T-helper 2 cell treated with Interferon-gamma antibody and Interleukin-4, amounts not matched to agents 100 ng/mL and 5 ng/mL, for 36 hours (primary cell): ENCODE measurements around the gene GBA2. TPM values are rescaled to one million over a fixed set of nuclear protein-coding genes. Genes with fewer than 3 reads are reported as not detected.

Experiments used
- intact Hi-C: fragments of 100-400 bp; cut with micrococcal nuclease; formaldehyde crosslinking; loops from one replicate; pipeline ENCODE4 v1.15.1; 2023
- total RNA-seq: library from RNA; stranded (reverse); gene quantifications from 2 replicates; pipeline ENCODE4 v1.2.3, GENCODE V29; 2022

The GBA2 gene
- total RNA-seq, 1 donor from 2014 or later: 62.3 TPM

GRCh38 chr9:35740243-35740642, 8.8 kb downstream of the GBA2 start:
- intact Hi-C loops: no loop called here

GRCh38 chr9:35738924-35739323, 10.1 kb downstream of the GBA2 start:
- intact Hi-C loops: no loop called here

- intact Hi-C loops: no loop called here
Measured at GRCh38 chr9:35738186-35738585, 10.8 kb downstream of the GBA2 start.

- intact Hi-C loops: no loop called here
Measured at GRCh38 chr9:35737143-35737542, 11.9 kb downstream of the GBA2 start.

GRCh38 chr9:35736201-35736633, 12.8 kb downstream of the GBA2 start:
- intact Hi-C loops: loop anchor here (1.0 kb wide), 2 partner anchors 13 to 146 kb away; partner anchors contain the start of genes GBA2 and RGP1

GRCh38 chr9:35734096-35734495, 14.9 kb downstream of the GBA2 start:
- intact Hi-C loops: loop anchor here (5.0 kb wide), 2 partner anchors 747 to 1212 kb away; partner anchors contain the start of genes DNAJB5 and ENHO

- intact Hi-C loops: loop anchor here (1.0 to 5.0 kb wide), 8 partner anchors 16 to 1211 kb away; partner anchors contain the start of genes CCDC107, DNAJB5, ENHO and FAM221B
Measured at GRCh38 chr9:35732800-35733541, 16.1 kb downstream of the GBA2 start.

GRCh38 chr9:35732185-35732799, 16.7 kb downstream of the GBA2 start, which contains the start of the genes CREB3 and TLN1:
CREB3 (plus strand) TSS chr9:35732666; CDS start chr9:35732773, 107 bp downstream.
TLN1 (minus strand) TSS chr9:35732195; CDS start chr9:35725694, 6,501 bp downstream.
- intact Hi-C loops: loop anchor here (1.0 to 5.0 kb wide), 8 partner anchors 17 to 1210 kb away; partner anchors contain the start of genes CCDC107, DNAJB5, ENHO and FAM221B

GRCh38 chr9:35731415-35732184, 17.4 kb downstream of the GBA2 start:
- intact Hi-C loops: loop anchor here (1.0 to 5.0 kb wide), 9 partner anchors 18 to 1209 kb away; partner anchors contain the start of genes ATOSB, CCDC107, DNAJB5 and ENHO

GRCh38 chr9:35730486-35730854, 18.6 kb downstream of the GBA2 start:
- intact Hi-C loops: loop anchor here (2.0 to 5.0 kb wide), 3 partner anchors 616 to 1208 kb away; partner anchors contain the start of genes ATOSB, DNAJB5 and ENHO

GRCh38 chr9:35729700-35730485, 19.1 kb downstream of the GBA2 start:
- intact Hi-C loops: loop anchor here (2.0 to 5.0 kb wide), 4 partner anchors 33 to 1208 kb away; partner anchors contain the start of genes ATOSB, DNAJB5 and ENHO

- intact Hi-C loops: loop anchor here (2.0 kb wide), 1 partner anchor 32 kb away; no protein-coding TSS in a partner anchor
Measured at GRCh38 chr9:35729101-35729500, 19.9 kb downstream of the GBA2 start.

- intact Hi-C loops: loop anchor here (1.0 to 2.0 kb wide), 2 partner anchors 32 to 124 kb away; no protein-coding TSS in a partner anchor
Measured at GRCh38 chr9:35728041-35728971, 20.7 kb downstream of the GBA2 start.

- intact Hi-C loops: loop anchor here (1.0 to 2.0 kb wide), 2 partner anchors 31 to 123 kb away; no protein-coding TSS in a partner anchor
Measured at GRCh38 chr9:35727676-35728040, 21.4 kb downstream of the GBA2 start.

GRCh38 chr9:35726931-35727330, 22.1 kb downstream of the GBA2 start:
- intact Hi-C loops: no loop called here

GRCh38 chr9:35725362-35725761, 23.7 kb downstream of the GBA2 start:
- intact Hi-C loops: no loop called here

GRCh38 chr9:35723908-35724307, 25.1 kb downstream of the GBA2 start:
- intact Hi-C loops: no loop called here

GRCh38 chr9:35723426-35723825, 25.6 kb downstream of the GBA2 start:
- intact Hi-C loops: no loop called here

- intact Hi-C loops: no loop called here
Measured at GRCh38 chr9:35719546-35719945, 29.5 kb downstream of the GBA2 start.
